GM19035 (cell line): Measurements from ENCODE around the gene PTPRN2.
"Not testable (repeated sequence)": the region's sequence is repeated elsewhere in the genome, so short reads cannot be mapped to it uniquely, and the experiment has no call there.

Experiments
- ATAC-seq: cut with Tn5 transposase; IDR thresholded peaks from one replicate; pipeline ENCODE4 v1.9.1; 2021; ENCODE audit not compliant: unreplicated experiment

Gene PTPRN2

GRCh38 chr7:158473221-158473620 lies 114.4 kb downstream of the PTPRN2 start:
- ATAC-seq: no peak

GRCh38 chr7:158472596-158472995 lies 115.0 kb downstream of the PTPRN2 start:
- no peak for ATAC-seq

DNA sequence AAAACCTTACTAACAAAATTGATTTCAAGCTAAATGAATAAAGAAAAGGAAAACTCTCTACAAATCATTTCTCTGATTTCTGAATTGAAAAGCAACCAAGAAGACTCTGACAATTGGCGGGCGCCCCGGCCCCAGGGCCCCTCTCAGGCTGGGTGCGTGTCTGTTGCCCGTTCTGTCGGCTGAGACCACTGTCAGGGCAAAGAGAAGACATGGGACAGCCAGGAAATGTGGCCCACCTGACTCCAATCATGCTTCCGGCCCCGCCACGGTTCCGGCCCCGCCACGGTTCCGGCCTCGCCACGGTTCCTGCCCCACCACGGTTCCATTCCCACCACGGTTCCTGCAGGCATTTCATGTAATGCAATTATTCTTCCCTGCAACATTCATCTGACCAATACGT lies 115.9 kb downstream of the PTPRN2 start:
- no peak for ATAC-seq

GRCh38 chr7:158470336-158470735 lies 117.3 kb downstream of the PTPRN2 start:
- no peak for ATAC-seq

DNA sequence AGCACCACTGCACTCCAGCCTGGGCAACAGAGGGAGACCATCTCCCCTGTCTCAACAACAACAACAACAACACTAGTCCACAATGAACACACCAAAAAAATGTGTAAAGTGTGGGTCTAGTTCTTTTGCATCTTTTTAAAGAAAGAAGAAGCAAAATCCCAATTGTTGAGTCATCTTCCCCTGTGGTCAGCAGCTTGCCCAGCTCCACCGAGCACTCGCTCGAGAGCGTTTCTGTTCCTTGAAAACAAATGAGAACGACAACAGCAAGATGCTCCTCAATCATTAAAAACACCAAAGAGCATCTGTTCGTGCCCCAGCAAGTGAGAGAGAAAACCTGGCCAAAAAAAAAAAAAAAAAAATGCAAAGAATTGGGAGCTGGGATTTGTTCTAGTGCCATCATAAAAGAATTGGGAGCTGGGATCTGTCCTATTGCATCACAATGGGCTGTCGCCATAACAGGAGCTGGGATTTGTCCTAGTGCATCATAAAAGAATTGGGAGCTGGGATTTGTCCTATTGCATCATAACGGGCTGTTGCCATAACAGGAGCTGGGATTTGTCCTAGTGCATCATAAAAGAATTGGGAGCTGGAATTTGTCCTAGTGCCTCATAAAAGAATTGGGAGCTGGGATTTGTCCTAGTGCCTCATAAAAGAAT lies 118.1 kb downstream of the PTPRN2 start:
- no peak for ATAC-seq

- no peak for ATAC-seq
These were observed 118.8 kb downstream of the PTPRN2 start for GRCh38 chr7:158468700-158469296.

DNA sequence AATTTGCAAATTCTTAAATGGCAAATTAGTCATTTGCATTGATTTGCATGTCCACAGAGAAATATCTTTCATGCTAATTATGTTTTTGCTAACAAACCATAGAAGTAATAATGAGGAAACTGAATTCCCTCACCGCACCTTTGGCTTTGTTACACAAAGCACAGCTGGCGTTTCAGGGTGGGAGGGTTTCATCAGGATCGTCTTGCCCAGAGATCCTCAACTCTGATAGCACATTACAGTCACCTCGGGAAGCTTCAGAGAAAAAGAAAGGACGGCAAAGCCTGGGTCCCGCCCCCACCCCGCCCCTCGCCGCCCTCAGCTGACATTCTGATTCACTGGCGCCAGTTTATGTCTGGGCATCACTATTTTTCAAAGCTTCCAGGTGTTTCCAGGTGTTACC lies 119.4 kb downstream of the PTPRN2 start:
- no peak for ATAC-seq

- no peak for ATAC-seq
These were observed 120.1 kb downstream of the PTPRN2 start for GRCh38 chr7:158467562-158467961.

- no peak for ATAC-seq
These were observed 124.3 kb downstream of the PTPRN2 start for GRCh38 chr7:158463317-158463716.

GRCh38 chr7:158461824-158462223 lies 125.8 kb downstream of the PTPRN2 start:
- ATAC-seq: no peak

- no peak for ATAC-seq
These were observed 127.0 kb downstream of the PTPRN2 start for GRCh38 chr7:158460665-158461064.

GRCh38 chr7:158458716-158459282 lies 128.8 kb downstream of the PTPRN2 start:
- ATAC-seq: no peak

DNA sequence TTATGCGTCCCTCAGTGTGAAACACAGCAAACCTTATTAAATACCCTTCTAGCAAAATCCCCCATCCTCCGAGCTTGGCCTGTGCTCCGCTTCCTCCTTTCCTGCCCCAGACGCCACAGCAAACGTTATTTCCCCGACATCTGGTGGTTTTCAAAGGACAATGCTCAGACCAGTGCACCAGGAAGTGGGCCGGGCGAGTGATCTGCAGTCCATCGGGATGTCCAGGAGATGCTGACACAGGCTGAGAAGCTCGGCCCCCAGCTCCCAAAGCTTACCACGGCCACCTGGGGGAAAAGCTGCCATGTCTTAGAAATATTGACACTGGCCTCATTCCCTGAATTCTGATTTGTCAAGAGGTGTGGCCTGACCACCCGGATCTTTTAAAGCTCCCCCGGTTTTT lies 129.5 kb downstream of the PTPRN2 start:
- ATAC-seq: no peak

GRCh38 chr7:158457586-158457985 lies 130.0 kb downstream of the PTPRN2 start:
- not testable (repeated sequence) for ATAC-seq

DNA sequence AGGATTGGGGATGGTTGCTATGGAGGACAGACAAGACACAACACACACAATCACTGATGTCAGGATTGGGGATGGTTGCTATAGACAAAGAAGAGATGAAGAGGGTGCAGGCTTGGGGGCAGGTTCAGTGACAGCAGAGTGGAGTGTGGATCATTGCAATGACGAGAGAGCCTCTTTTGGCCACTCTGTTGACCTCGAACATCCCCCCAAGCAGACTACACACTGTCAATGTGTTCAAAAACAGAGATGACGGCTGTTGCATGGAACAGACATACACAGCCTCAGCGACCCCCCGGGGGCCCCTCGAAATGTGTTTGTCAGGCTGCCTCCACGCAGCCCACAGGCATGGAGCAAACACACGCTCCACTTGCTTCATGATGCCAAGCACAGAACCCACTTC lies 133.0 kb downstream of the PTPRN2 start:
- no peak for ATAC-seq

DNA sequence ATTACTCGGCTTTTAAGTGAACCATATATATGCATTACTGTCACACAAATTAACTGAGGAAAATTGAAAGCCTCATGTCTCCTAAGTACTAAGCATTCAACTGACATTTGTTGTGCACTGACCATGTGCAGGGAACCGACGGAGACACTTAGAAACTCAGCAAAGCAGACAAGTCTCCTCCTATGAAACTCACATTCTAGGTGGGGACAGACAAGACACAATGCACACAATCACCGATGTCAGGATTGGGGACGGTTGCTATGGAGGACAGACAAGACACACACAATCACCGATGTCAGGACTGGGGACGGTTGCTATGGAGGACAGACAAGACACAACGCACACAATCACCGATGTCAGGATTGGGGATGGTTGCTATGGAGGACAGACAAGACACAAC lies 134.0 kb downstream of the PTPRN2 start:
- ATAC-seq: no peak

GRCh38 chr7:158452331-158452730 lies 135.3 kb downstream of the PTPRN2 start:
- no peak for ATAC-seq

DNA sequence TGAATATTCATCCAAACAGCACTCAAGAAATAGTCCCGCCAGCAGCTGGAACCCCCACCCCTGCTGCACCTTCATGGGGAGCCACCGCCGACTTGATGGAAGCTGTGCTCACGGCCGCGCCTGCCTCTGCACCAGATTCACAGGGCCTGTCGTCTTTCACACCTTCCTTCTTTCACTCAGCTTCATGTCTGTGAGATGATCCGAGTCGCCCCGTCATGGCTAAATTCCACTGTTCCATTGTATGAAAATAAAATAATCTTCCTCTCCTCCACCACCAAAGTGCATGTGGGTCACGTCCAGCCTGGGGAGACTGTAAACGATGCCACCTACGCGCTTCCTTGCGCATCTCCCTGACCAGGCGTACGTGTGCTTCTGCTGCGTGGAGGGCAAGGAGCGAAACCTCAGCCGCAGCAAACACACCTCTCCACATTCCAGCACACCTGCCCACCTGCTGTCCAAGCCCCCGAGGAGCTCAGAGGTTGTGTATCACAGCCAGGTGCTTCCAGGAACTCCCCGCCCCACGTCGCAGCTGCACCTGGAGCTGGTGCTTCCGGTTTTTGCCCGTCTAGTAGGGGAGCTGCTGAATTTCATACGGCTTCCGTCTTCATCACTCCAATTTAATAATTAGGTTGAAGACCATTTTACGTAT lies 137.0 kb downstream of the PTPRN2 start:
- ATAC-seq: no peak

- no peak for ATAC-seq
These were observed 137.7 kb downstream of the PTPRN2 start for GRCh38 chr7:158449942-158450341.

- no peak for ATAC-seq
These were observed 138.4 kb downstream of the PTPRN2 start for GRCh38 chr7:158449266-158449665.

DNA sequence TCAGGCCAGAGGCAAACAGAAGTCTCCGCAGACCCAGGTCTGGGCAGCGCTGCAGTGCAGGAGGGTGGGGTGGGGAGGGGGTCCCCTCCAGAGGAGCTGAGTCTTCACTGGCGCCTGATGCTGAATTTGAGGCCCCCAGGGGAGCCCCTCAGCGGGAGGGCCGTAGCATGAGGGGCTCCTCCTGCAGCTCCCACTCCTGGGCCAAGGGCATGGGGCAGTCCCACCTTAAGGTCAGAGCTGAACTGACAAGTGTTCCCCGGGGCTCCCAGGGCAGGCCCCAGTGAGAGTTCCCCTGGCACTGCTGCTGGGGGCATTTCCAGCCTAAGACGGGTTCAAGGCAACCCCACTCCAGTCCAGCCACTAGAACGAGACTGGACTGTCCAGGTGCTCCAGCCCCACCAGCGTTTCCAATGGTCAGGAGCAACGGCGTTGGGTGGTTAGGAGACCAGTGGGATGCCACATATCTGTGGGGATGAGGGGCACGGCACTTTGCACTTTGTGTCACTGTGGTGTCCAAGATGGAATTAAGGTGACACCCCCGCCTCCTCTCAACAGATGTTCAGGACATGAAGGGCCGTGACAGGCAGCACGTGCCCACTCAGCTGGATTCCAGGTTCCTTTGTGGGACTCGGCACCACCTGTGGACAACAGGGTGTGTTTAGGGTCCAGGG lies 139.1 kb downstream of the PTPRN2 start:
- no peak for ATAC-seq
